Ishikawa (cell line): ENCODE data around the gene CBX8.

Experiments used
- CEBPB ChIP-seq: IDR thresholded peaks from 2 replicates; pipeline ENCODE4 v1.6.1; 2012
- CREB1 ChIP-seq: IDR thresholded peaks from 2 replicates; pipeline ENCODE4 v1.6.1; 2012; ENCODE audit warnings: low read depth
- EGR1 ChIP-seq: IDR thresholded peaks from 2 replicates; pipeline ENCODE4 v1.6.1; 2012
- EP300 ChIP-seq: IDR thresholded peaks from 2 replicates; pipeline ENCODE4 v1.6.1; 2012; ENCODE audit warnings: borderline replicate concordance
- FOXM1 ChIP-seq: IDR thresholded peaks from 2 replicates; pipeline ENCODE4 v1.6.1; 2012; ENCODE audit warnings: low read depth, borderline replicate concordance
- MAX ChIP-seq: IDR thresholded peaks from 2 replicates; pipeline ENCODE4 v1.6.1; 2012
- NFIC ChIP-seq: IDR thresholded peaks from 2 replicates; pipeline ENCODE4 v1.6.1; 2012
- RAD21 ChIP-seq: IDR thresholded peaks from 2 replicates; pipeline ENCODE4 v1.6.1; 2012; ENCODE audit warnings: low read depth
- REST ChIP-seq: IDR thresholded peaks from 2 replicates; pipeline ENCODE4 v1.6.1; 2012; ENCODE audit warnings: low read depth, mild to moderate bottlenecking
- TAF1 ChIP-seq: IDR thresholded peaks from 2 replicates; pipeline ENCODE4 v1.6.1; 2012; ENCODE audit warnings: low read depth, mild to moderate bottlenecking
- TCF12 ChIP-seq: IDR thresholded peaks from 2 replicates; pipeline ENCODE4 v1.6.1; 2012; ENCODE audit warnings: low read depth
- TEAD4 ChIP-seq: IDR thresholded peaks from 2 replicates; pipeline ENCODE4 v1.6.1; 2012
- USF1 ChIP-seq: IDR thresholded peaks from 2 replicates; pipeline ENCODE4 v1.6.1; 2012
- YY1 ChIP-seq: IDR thresholded peaks from 2 replicates; pipeline ENCODE4 v1.6.1; 2012; ENCODE audit warnings: low read depth
- ZBTB7A ChIP-seq: IDR thresholded peaks from 2 replicates; pipeline ENCODE4 v1.6.1; 2012; ENCODE audit warnings: low read depth

Gene CBX8

GRCh38 chr17:79792984-79793923 lies 3.6 kb downstream of the CBX8 start:
- TF ChIP-seq TEAD4, result peak; percentile 69
- TF ChIP-seq EGR1, result no peak
- TF ChIP-seq CREB1, result no peak
- TF ChIP-seq ZBTB7A, result peak; percentile 32; the same call in 1 of the 2 replicates
- peak; percentile 29; the same call in 1 of the 2 replicates for TF ChIP-seq EP300
- TF ChIP-seq CEBPB, result peak; percentile 49; the same call in 1 of the 2 replicates
- 0 out of 2 replicates have a peak, but pooled peaks have one; percentile 22 for TF ChIP-seq NFIC
- peak; percentile 73; the same call in 1 of the 2 replicates for TF ChIP-seq MAX
- no peak; the same call in 1 of the 2 replicates for TF ChIP-seq TCF12

GRCh38 chr17:79792341-79792871 lies 4.5 kb downstream of the CBX8 start:
- TF ChIP-seq CEBPB, result no peak
- TF ChIP-seq ZBTB7A, result no peak
- no peak for TF ChIP-seq REST
- no peak for TF ChIP-seq TCF12

- TF ChIP-seq MAX (no peak), CEBPB (no peak), EP300 (no peak), REST (no peak), RAD21 (no peak), TAF1 (no peak)
Measured at GRCh38 chr17:79791735-79792161, 5.1 kb downstream of the CBX8 start.

- no peak for TF ChIP-seq YY1
- no peak for TF ChIP-seq RAD21
- no peak for TF ChIP-seq CREB1
- no peak for TF ChIP-seq CEBPB
- TF ChIP-seq MAX, result no peak
- no peak for TF ChIP-seq ZBTB7A
- no peak for TF ChIP-seq TEAD4
- TF ChIP-seq USF1, result no peak
- TF ChIP-seq FOXM1, result no peak
- no peak for TF ChIP-seq EGR1
- TF ChIP-seq TAF1, result no peak
- TF ChIP-seq NFIC, result no peak
- no peak for TF ChIP-seq REST
- no peak for TF ChIP-seq EP300
- no peak for TF ChIP-seq TCF12
Measured at GRCh38 chr17:79790805-79791734, 5.8 kb downstream of the CBX8 start.
